ENCODE results near the gene PGF.

PGF gene

GRCh38 chr14:74941676-74942097 is 13.7 kb downstream of the PGF start:
- TF ChIP-seq CTCF (conservative IDR thresholded peaks at IDR 0.05; ENCODE audit: low read depth, low read length): no peak
- H3K4me3 ChIP-seq (ENCODE audit: low read length): no peak overlapping the region
- DNase-seq (ENCODE audit: low read depth): no peak

GRCh38 chr14:74940956-74941565 is 14.3 kb downstream of the PGF start:
- TF ChIP-seq CTCF (conservative IDR thresholded peaks at IDR 0.05; ENCODE audit: low read depth, low read length): no peak
- no peak overlapping the region for H3K4me3 ChIP-seq (ENCODE audit: low read length)
- no peak for DNase-seq (ENCODE audit: low read depth)

GRCh38 chr14:74938531-74939495 is 16.6 kb downstream of the PGF start:
- no peak for DNase-seq (ENCODE audit: low read depth)
- TF ChIP-seq CTCF (conservative IDR thresholded peaks at IDR 0.05; ENCODE audit: low read depth, low read length): no peak
- H3K4me3 ChIP-seq (ENCODE audit: low read length): no peak overlapping the region

GRCh38 chr14:74937171-74937570 is 18.2 kb downstream of the PGF start:
- no peak for TF ChIP-seq CTCF (conservative IDR thresholded peaks at IDR 0.05; ENCODE audit: low read depth, low read length)
- no peak for DNase-seq (ENCODE audit: low read depth)
- H3K4me3 ChIP-seq (ENCODE audit: low read length): no peak overlapping the region

- no peak for TF ChIP-seq CTCF (conservative IDR thresholded peaks at IDR 0.05; ENCODE audit: low read depth, low read length)
- no peak overlapping the region for H3K4me3 ChIP-seq (ENCODE audit: low read length)
- no peak for DNase-seq (ENCODE audit: low read depth)
Observed at GRCh38 chr14:74936731-74937130, 18.7 kb downstream of the PGF start.

- TF ChIP-seq CTCF (conservative IDR thresholded peaks at IDR 0.05; ENCODE audit: low read depth, low read length): no peak
- H3K4me3 ChIP-seq (ENCODE audit: low read length): no peak overlapping the region
- no peak for DNase-seq (ENCODE audit: low read depth)
Observed at GRCh38 chr14:74936151-74936550, 19.2 kb downstream of the PGF start.

- no peak overlapping the region for H3K4me3 ChIP-seq (ENCODE audit: low read length)
- no peak for TF ChIP-seq CTCF (conservative IDR thresholded peaks at IDR 0.05; ENCODE audit: low read depth, low read length)
- no peak for DNase-seq (ENCODE audit: low read depth)
Observed at GRCh38 chr14:74935360-74935680, 20.1 kb downstream of the PGF start.

Measured in retinal pigment epithelial cell (primary cell).